Peyer's patch (tissue), 4 donors: ENCODE results near the gene CERS6. TPM values are rescaled to one million over a fixed set of nuclear protein-coding genes. Genes with fewer than 3 reads are reported as not detected.

Experiments used
- DNase-seq, 3 donors: peaks; one replicate each; pipeline ENCODE4 v3.0.0-alpha.2; 2017 to 2019
- H3K27ac ChIP-seq, 4 donors: fragments of 200-600 bp; sonication (generic); one replicate each; pipeline ENCODE4 v1.5.1; 2016 to 2019
- H3K27me3 ChIP-seq, 2 donors: fragments of 200-600 bp; sonication (generic); one replicate each; pipeline ENCODE4 v1.5.1; 2019
- H3K36me3 ChIP-seq, 3 donors: fragments of 200-600 bp; sonication (generic); one replicate each; pipeline ENCODE4 v1.5.1; 2016 to 2019
- H3K4me1 ChIP-seq, 4 donors: fragments of 200-600 bp; sonication (generic); one replicate each; pipeline ENCODE4 v1.5.1; 2016 to 2019
- H3K4me3 ChIP-seq, 4 donors: fragments of 200-600 bp; sonication (generic); 1 replicate in 3 of 4; 2 replicates in 1 of 4; pipeline ENCODE4 v1.5.1; 2016 to 2019; ENCODE audit warnings: mild to moderate bottlenecking in 1 of 4
- H3K9me3 ChIP-seq, 4 donors: fragments of 200-600 bp; sonication (generic); one replicate each; pipeline ENCODE4 v1.5.1; 2016 to 2019; ENCODE audit warnings: mild to moderate bottlenecking in 1 of 4
- POLR2A ChIP-seq, 2 donors: fragments of 450-650 bp; IDR thresholded peaks; one replicate each; pipeline ENCODE4 v1.5.1; 2017; ENCODE audit warnings: antibody characterized with exemption in 2 of 2, mild to moderate bottlenecking in 2 of 2, moderate library complexity in 2 of 2
- total RNA-seq, 4 donors: library from RNA; depleted of rRNA; stranded (reverse); fragments of >200 nt; gene quantifications; one replicate each; pipeline ENCODE4 v1.1.0, GENCODE V29; 2016
- TF ChIP-seq, protein P1 (sequence below), 6 experiments: fragments of 450-650 bp in 4 of 6; fragments of 200-600 bp in 2 of 6; sonication (generic) in 1 of 6; IDR thresholded peaks; one replicate each; pipeline ENCODE4 v1.5.1; 2017 to 2019; ENCODE audit warnings: antibody characterized with exemption in 6 of 6, mild to moderate bottlenecking in 3 of 6, moderate library complexity in 1 of 6

Gene CERS6
- total RNA-seq, 4 donors from 2014 or later: 28.1 to 110 (median 96.7) TPM

DNA sequence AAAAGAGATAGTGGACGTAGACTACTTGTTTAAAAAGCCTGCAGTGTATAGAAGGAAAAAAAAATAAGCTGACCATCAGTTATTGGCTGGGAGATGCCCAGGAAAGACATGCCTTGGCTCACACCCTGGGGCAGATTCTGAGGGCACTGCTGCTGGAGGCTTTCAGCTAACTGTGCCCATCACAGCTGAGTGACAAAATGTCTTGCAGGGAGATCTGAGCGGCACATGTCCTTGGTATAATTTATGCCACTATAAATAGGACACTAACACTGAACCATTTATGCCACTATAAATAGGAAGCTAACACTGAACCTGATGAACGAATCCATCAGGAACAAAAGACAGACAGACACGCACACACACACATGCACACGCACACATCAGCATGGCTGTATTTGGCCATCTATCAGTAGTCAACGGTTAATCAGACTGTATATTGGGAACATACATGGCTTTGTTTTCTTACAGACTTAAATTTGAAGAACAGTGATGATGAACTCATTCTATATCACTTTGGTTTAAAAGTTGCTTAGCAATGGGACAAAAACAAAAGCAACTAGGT, 278.2 kb downstream of the CERS6 start:
- DNase-seq: no peak

DNA sequence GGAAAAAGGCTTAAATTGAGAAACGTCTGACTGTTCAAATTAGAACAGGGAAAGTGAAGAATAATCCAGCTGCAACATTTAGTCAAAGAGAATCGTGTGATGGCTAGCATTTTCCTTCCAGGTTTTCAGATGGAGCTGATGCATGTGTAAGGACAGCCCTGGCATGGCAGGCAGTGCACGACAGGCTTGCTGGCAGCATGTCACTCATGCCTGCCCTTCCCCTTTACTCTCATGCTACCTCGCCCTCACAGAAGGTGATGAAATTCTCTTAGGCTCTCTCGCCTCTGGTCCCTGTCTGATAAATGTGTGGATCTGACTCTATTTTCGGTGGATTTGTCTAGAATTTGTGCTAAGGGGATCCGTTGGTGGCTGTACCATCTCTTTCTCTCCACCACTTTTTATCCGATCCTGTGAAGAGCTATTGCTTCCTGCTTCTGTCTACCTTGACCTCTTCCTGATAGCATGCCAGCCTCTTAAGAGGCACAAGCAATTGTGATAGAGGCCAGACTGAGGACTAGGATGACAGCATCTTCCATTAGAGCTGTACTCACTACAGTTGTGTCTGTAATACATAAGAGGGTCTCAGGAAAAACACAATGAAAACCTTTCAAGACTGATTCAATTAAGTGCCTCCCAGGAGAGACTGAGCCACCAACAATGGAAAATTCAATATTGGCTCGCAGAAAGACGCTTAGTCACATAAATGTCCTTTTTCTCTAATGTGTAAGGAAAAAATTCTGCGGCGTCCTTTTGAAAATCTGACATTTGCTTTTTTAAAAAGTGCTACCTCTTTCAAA, 280.8 kb downstream of the CERS6 start:
- Histone ChIP-seq H3K27me3 (no peaks in the 10 kb centered on the region), H3K27ac (no peak overlapping the region), H3K4me1 (no peaks in the 10 kb centered on the region), H3K36me3 (no peaks in the 10 kb centered on the region), H3K9me3 (no peaks in the 10 kb centered on the region), H3K4me3 (no peak overlapping the region)
- TF ChIP-seq, protein P1, sequence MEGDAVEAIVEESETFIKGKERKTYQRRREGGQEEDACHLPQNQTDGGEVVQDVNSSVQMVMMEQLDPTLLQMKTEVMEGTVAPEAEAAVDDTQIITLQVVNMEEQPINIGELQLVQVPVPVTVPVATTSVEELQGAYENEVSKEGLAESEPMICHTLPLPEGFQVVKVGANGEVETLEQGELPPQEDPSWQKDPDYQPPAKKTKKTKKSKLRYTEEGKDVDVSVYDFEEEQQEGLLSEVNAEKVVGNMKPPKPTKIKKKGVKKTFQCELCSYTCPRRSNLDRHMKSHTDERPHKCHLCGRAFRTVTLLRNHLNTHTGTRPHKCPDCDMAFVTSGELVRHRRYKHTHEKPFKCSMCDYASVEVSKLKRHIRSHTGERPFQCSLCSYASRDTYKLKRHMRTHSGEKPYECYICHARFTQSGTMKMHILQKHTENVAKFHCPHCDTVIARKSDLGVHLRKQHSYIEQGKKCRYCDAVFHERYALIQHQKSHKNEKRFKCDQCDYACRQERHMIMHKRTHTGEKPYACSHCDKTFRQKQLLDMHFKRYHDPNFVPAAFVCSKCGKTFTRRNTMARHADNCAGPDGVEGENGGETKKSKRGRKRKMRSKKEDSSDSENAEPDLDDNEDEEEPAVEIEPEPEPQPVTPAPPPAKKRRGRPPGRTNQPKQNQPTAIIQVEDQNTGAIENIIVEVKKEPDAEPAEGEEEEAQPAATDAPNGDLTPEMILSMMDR (IDR thresholded peaks at IDR 0.05): no peak
- TF ChIP-seq POLR2A (IDR thresholded peaks at IDR 0.05): no peak
- DNase-seq: no peak

More for the DNA sequence above, 278.2 kb downstream of the CERS6 start:
- H3K27me3 ChIP-seq: no peaks in the 10 kb centered on the region
- H3K27ac ChIP-seq: no peak overlapping the region
- no peaks in the 10 kb centered on the region for H3K9me3 ChIP-seq
- TF ChIP-seq POLR2A (IDR thresholded peaks at IDR 0.05): no peak
- TF ChIP-seq, protein P1 (IDR thresholded peaks at IDR 0.05): no peak
- no peak overlapping the region for H3K4me3 ChIP-seq
- H3K36me3 ChIP-seq: peaks cover 0 to 6% (median 0%) of the 10 kb centered on the region in 3 donors
- no peaks in the 10 kb centered on the region for H3K4me1 ChIP-seq

DNA sequence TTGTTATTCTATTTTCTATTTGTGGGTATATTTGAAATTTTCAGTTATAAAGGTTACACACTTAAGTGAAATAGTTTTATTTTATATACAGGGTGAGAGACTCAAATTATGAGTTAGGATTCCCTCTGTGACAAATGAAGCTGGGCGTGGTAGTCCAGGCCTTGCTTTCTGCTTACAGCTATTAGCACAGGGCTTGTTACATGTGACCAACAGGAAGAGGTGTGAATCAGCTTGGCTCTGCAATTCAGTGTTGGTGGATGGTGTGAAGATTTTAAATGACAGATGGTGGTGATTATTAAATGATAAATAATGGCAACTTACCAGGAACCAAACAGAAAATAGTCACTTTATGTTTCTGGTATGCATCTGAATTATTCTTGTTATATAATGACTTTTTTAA, 282.0 kb downstream of the CERS6 start:
- Histone ChIP-seq H3K4me3 (no peak overlapping the region), H3K9me3 (no peaks in the 10 kb centered on the region), H3K27ac (no peak overlapping the region), H3K36me3 (no peaks in the 10 kb centered on the region), H3K27me3 (no peaks in the 10 kb centered on the region), H3K4me1 (no peaks in the 10 kb centered on the region)
- peak in 1 of 3 donors; percentile 54 for DNase-seq
- TF ChIP-seq POLR2A (IDR thresholded peaks at IDR 0.05): no peak
- TF ChIP-seq, protein P1 (IDR thresholded peaks at IDR 0.05): no peak

DNA sequence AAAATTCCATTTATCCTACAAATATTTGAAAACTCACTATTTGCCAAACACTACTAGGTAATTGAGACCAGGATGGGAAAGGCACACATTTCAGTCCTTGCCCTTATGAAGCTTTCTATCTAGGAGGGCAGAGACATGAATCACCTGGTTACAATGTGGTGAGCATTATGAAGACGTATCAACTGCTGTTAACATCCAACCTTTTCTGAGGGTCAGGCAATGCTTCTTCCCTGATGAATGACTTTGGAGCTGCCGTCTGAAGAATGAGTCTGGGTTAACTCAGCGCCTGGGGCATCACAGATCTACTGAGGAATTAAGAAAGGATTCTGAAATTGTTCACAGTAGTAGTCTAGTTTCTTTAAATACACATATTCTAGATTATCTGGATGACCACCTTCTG, 284.3 kb downstream of the CERS6 start:
- Histone ChIP-seq H3K4me1 (no peaks in the 10 kb centered on the region), H3K9me3 (no peaks in the 10 kb centered on the region), H3K27ac (no peak overlapping the region), H3K4me3 (no peak overlapping the region), H3K27me3 (no peaks in the 10 kb centered on the region), H3K36me3 (no peaks in the 10 kb centered on the region)
- DNase-seq: no peak
- no peak for TF ChIP-seq POLR2A (IDR thresholded peaks at IDR 0.05)
- TF ChIP-seq, protein P1 (IDR thresholded peaks at IDR 0.05): no peak

DNA sequence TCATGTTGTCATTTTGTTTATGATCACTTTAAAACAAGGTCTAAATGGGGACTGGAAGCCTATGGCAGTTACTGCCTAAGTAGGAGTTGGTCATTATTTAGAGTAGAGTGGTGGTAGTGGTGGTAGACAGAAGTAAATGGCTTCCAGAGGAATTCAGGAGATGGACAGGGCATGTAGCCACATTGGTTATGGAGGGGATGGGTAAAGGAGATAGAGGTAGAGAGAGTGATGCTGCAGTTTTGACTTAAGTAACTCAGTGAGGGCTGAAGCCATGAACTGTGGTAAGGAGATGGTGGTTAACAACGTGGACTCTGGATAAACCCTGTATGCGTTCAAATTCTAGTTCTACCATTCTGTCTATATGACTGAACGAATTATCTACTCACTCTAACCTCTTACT, 284.7 kb downstream of the CERS6 start:
- H3K9me3 ChIP-seq: no peaks in the 10 kb centered on the region
- no peak overlapping the region for H3K27ac ChIP-seq
- no peak for DNase-seq
- TF ChIP-seq, protein P1 (IDR thresholded peaks at IDR 0.05): no peak
- TF ChIP-seq POLR2A (IDR thresholded peaks at IDR 0.05): no peak
- no peaks in the 10 kb centered on the region for H3K36me3 ChIP-seq
- no peaks in the 10 kb centered on the region for H3K27me3 ChIP-seq
- no peak overlapping the region for H3K4me3 ChIP-seq
- no peaks in the 10 kb centered on the region for H3K4me1 ChIP-seq
